Thymus (tissue), 11 donors: ENCODE measurements around the gene HSF5. TPM values are rescaled to one million over a fixed set of nuclear protein-coding genes. Genes with fewer than 3 reads are reported as not detected.
A peak's percentile ranks its signal among the peaks of the same experiment; 100 is the strongest.

ENCODE experiments used
- DNase-seq, 9 donors: peaks; one replicate each; pipeline ENCODE4 v3.0.0-alpha.2; 2013; ENCODE audit warnings: low spot score in 9 of 9, low read depth in 6 of 9, missing footprints in 1 of 9
- H3K27ac ChIP-seq, 2 donors: one replicate each; pipeline ENCODE4 v1.5.1; 2013; ENCODE audit warnings: control low read depth in 1 of 2, low read depth in 1 of 2, low read length in 1 of 2, mild to moderate bottlenecking in 1 of 2, moderate library complexity in 1 of 2
- H3K27me3 ChIP-seq, 2 donors: one replicate each; pipeline ENCODE4 v1.5.1; 2013; ENCODE audit warnings: low read length in 1 of 2; ENCODE audit not compliant: control insufficient read depth in 2 of 2, insufficient read depth in 1 of 2
- H3K36me3 ChIP-seq, 2 donors: one replicate each; pipeline ENCODE4 v1.5.1; 2013; ENCODE audit warnings: low read length in 1 of 2, mild to moderate bottlenecking in 1 of 2, moderate library complexity in 1 of 2; ENCODE audit not compliant: control insufficient read depth in 2 of 2, insufficient read depth in 2 of 2
- H3K4me1 ChIP-seq, 2 donors: one replicate each; pipeline ENCODE4 v1.5.1; 2013; ENCODE audit warnings: low read length in 2 of 2; ENCODE audit not compliant: control insufficient read depth in 2 of 2, insufficient read depth in 2 of 2
- H3K4me3 ChIP-seq, 2 donors: one replicate each; pipeline ENCODE4 v1.5.1; 2013; ENCODE audit warnings: low read length in 2 of 2, control low read depth in 1 of 2, mild to moderate bottlenecking in 1 of 2
- H3K9me3 ChIP-seq, 2 donors: one replicate each; pipeline ENCODE4 v1.5.1; 2013; ENCODE audit warnings: low read length in 1 of 2, mild to moderate bottlenecking in 1 of 2; ENCODE audit not compliant: control insufficient read depth in 2 of 2, insufficient read depth in 1 of 2
- WGBS: extraction: QIAGEN DNeasy Blood & Tissue Kit; methylation state at CpG from one replicate; pipeline ENCODE4 v1.1.7; 2013; 5-methylcytosine and 5-hydroxymethylcytosine counted together
- polyA plus RNA-seq: library from polyadenylated mRNA; stranded (reverse); fragments of 200-250 nt; gene quantifications from one replicate; pipeline ENCODE4 v1.2.3, GENCODE V29; 2013
- total RNA-seq: library from RNA; stranded (reverse); fragments of 120-200 nt; gene quantifications from one replicate; pipeline ENCODE4 v1.2.4, GENCODE V29; 2013
- donor health status: healthy.

Gene HSF5
- total and polyA plus RNA-seq, 2 donors = 0.90 to 0.91 TPM

- no peaks in the 10 kb centered on the region for H3K4me1 ChIP-seq
- no peak for DNase-seq
- no peaks in the 10 kb centered on the region for H3K36me3 ChIP-seq
- no peak overlapping the region for H3K27ac ChIP-seq
- H3K4me3 ChIP-seq = no peak overlapping the region
- 96% methylated on average over 7 of the region's 7 CpGs for WGBS
- no peaks in the 10 kb centered on the region for H3K9me3 ChIP-seq
- H3K27me3 ChIP-seq = no peaks in the 10 kb centered on the region
Measured at GRCh38 chr17:58432806-58433573, 55.2 kb downstream of the HSF5 start.

GRCh38 chr17:58427807-58428206 lies 60.4 kb downstream of the HSF5 start:
- H3K27ac ChIP-seq = no peak overlapping the region
- 98% methylated on average over 3 of the region's 3 CpGs for WGBS
- no peak for DNase-seq
- H3K9me3 ChIP-seq = no peaks in the 10 kb centered on the region
- no peaks in the 10 kb centered on the region for H3K27me3 ChIP-seq
- H3K4me1 ChIP-seq = no peaks in the 10 kb centered on the region
- no peaks in the 10 kb centered on the region for H3K36me3 ChIP-seq
- H3K4me3 ChIP-seq = no peak overlapping the region

- WGBS = 91% methylated on average over 1 of the region's 1 CpG
Measured at GRCh38 chr17:58421711-58422110, 66.5 kb downstream of the HSF5 start.

GRCh38 chr17:58420827-58421226 lies 67.4 kb downstream of the HSF5 start:
- no peak for DNase-seq
- Histone ChIP-seq H3K27ac (no peak overlapping the region), H3K9me3 (no peaks in the 10 kb centered on the region), H3K36me3 (no peaks in the 10 kb centered on the region), H3K4me3 (no peak overlapping the region), H3K27me3 (no peaks in the 10 kb centered on the region), H3K4me1 (peaks cover 0 to 7% of the 10 kb centered on the region in 2 donors)
- WGBS = 93% methylated on average over 2 of the region's 2 CpGs

More at GRCh38 chr17:58421711-58422110, 66.5 kb downstream of the HSF5 start:
- no peaks in the 10 kb centered on the region for H3K36me3 ChIP-seq
- no peaks in the 10 kb centered on the region for H3K9me3 ChIP-seq
- no peak overlapping the region for H3K4me3 ChIP-seq
- H3K4me1 ChIP-seq = peaks cover 0 to 7% of the 10 kb centered on the region in 2 donors
- H3K27ac ChIP-seq = no peak overlapping the region
- no peaks in the 10 kb centered on the region for H3K27me3 ChIP-seq
- DNase-seq = no peak

- H3K36me3 ChIP-seq = no peaks in the 10 kb centered on the region
- peak; percentile 82 to 96 (median 89) for DNase-seq
- no peaks in the 10 kb centered on the region for H3K9me3 ChIP-seq
- H3K4me1 ChIP-seq = peaks cover 0 to 7% of the 10 kb centered on the region in 2 donors
- H3K27ac ChIP-seq = peak within 1 kb of the TSS; percentile 33 to 56
- peak within 1 kb of the TSS; percentile 10 for H3K4me3 ChIP-seq
- 19% methylated on average over 8 of the region's 8 CpGs for WGBS
- H3K27me3 ChIP-seq = no peaks in the 10 kb centered on the region
Measured at GRCh38 chr17:58417300-58418092, 70.7 kb downstream of the HSF5 start, which contains the start of gene RNF43. Gene RNF43 (minus strand): TSS chr17:58417534. CDS start chr17:58415577, 1,957 bp downstream.

DNA sequence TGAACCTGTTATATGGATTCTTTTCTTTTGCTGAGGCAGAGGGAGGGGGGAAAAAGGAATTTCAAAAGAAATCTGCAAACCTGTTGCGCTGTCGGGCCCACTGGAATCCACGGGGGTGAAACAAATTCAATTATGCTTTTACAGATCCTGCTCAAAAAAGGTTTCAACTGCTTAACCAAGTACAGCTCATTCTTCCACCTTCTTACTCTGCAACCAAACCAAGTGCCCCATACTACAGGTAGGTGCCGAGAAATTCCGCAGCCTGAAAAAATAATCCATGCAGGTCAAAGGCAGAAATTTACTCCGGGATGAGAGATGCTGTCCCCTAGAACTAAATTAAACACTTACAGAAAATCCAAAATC lies 71.3 kb downstream of the HSF5 start:
- Histone ChIP-seq H3K4me3 (peak overlapping the region; percentile 10), H3K36me3 (no peaks in the 10 kb centered on the region), H3K27me3 (no peaks in the 10 kb centered on the region), H3K27ac (peak overlapping the region; percentile 33 to 56), H3K9me3 (no peaks in the 10 kb centered on the region), H3K4me1 (peaks cover 0 to 7% of the 10 kb centered on the region in 2 donors)
- no peak for DNase-seq
- WGBS = 91% methylated on average over 6 of the region's 6 CpGs

- H3K27me3 ChIP-seq = no peaks in the 10 kb centered on the region
- WGBS = 95% methylated on average over 4 of the region's 4 CpGs
- no peak overlapping the region for H3K27ac ChIP-seq
- H3K9me3 ChIP-seq = no peaks in the 10 kb centered on the region
- H3K4me3 ChIP-seq = peak overlapping the region in 1 of 2 donors; percentile 10
- no peak for DNase-seq
- H3K4me1 ChIP-seq = peaks cover 0 to 7% of the 10 kb centered on the region in 2 donors
- no peaks in the 10 kb centered on the region for H3K36me3 ChIP-seq
Measured at GRCh38 chr17:58416396-58416795, 71.8 kb downstream of the HSF5 start.

- no peak for DNase-seq
- no peaks in the 10 kb centered on the region for H3K27me3 ChIP-seq
- H3K4me1 ChIP-seq = peaks cover 0 to 7% of the 10 kb centered on the region in 2 donors
- 96% methylated on average over 6 of the region's 6 CpGs for WGBS
- peak overlapping the region in 1 of 2 donors; percentile 13 for H3K4me3 ChIP-seq
- H3K9me3 ChIP-seq = no peaks in the 10 kb centered on the region
- no peaks in the 10 kb centered on the region for H3K36me3 ChIP-seq
- H3K27ac ChIP-seq = peak overlapping the region in 1 of 2 donors; percentile 20
Measured at GRCh38 chr17:58415371-58416055, 72.7 kb downstream of the HSF5 start.
